NOMO-1 treated with DMSO at 0.1 percent for 48 hours (cell line): ENCODE results near the gene CHRNB1.
"Not testable (repeated sequence)": the region's sequence is repeated elsewhere in the genome, so short reads cannot be mapped to it uniquely, and the experiment has no call there.

Experiments
- DNase-seq: peaks from one replicate; lab custom pipeline; 2025; ENCODE audit not compliant: unreplicated experiment; lab: John Stamatoyannopoulos, UW

CHRNB1 gene

DNA sequence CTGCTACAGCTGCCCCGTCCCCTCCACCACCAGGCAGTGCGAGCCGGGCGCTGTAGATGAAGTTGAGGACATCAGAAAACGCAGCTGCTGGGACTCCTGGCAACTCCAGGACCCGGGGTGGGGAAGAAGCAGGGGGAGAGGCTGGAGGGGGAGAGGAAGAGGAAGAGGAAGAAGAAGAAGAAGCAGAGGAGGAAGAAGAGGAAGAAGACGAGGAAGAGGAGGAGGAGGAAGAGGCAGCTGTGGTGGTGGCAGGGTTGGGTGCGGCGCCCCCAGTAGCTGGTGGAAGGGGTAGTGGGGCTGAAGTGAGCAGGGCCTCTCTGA, 21.4 kb downstream of the CHRNB1 start:
- DNase-seq = no peak

DNA sequence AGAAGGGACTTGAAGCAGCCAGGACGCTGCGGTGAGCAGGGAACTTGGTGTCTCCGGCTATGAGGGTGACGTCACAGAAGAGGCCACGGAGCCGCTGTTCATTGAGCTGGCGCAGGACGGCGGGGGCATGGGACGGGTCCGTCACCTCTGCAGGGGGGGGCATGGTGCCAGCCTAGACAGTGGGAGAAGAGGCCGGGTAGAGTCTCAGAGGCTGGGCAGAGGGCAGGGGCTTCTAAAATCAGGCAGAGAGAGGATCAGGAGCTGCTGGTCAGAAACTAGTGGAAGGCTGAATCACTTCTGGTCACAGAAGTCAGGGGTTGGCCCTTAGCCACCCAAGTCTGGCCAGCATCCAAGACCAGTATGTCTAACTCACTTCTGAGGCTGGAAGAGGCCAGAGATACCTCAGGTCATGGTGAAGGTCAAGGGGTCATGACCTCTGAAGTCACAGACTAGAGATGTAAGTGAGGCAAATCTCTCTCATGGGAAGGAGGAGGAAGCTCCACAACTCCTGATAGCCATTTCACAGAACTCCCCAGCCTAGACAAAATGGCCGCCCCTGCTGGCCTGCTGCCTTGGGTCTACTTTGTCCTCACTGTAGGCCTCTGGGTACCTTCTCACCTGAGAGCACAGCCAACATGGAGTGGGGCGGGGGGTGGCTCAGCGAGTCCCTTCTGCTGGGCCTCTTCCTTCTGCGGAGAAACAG, 21.9 kb downstream of the CHRNB1 start:
- DNase-seq = no peak

DNA sequence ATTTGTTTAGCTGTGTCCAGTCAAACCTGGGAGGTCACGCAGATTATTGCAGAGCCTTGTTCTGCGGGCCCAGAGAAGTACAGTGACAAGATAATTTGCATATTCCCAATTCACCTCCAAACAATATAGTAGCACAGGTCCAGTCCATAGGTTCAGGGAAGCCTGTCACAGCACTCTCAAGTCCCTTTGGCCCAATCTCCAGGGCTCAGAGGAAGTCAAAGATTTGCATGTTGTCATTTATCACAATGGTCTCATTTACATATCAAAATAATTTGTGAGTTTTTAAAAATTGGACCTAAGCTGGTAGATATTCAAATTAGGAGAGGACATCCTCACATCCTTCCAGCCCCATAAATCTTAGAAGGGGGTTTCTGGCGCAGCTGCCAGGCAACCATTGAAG, 22.6 kb downstream of the CHRNB1 start:
- DNase-seq = no peak

DNA sequence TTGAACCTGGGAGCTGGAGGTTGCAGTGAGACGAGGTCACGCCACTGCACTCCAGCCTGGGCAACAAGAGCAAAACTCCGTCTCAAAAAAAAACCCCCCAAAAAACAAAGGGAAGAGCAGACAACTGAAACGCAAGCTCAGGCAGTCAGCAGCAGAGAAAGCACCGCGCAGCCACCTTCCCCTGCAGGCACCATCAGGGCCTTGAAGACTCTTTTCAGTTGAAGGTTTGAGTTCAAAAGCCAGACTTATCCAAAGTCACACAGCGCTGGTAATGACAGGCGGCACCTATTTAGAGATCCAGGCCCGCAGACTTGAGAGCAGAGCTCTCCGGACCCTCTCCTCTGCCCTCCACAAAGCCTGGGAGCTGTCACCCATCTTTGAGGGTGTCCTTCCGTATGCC, 23.4 kb downstream of the CHRNB1 start:
- DNase-seq = no peak

DNA sequence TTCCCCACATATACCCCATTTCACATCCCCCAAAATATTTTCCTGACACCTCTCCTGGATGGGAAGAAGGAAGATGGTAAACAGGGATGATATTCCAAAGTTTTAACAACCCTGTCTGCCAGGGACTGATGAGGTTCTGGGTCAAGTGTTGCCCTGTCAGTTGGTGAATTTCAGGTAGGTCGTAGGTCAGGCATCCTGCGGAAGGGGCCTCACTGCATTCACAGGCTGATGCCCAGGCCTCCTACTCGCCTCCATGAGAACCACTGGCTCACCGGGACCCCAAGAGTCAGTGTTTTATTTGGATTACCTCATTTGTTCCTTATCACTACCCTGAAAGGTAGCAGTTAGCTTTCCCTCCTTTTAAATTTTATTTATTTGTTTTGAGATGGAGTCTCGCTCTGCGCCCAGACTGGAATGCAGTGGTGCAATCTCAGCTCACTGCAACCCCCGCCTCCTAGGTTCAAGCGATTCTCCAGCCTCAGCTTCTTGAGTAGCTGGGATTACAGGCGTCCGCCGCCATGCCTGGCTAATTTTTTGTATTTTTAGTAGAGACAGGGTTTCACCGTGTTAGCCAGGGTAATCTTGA, 24.0 kb downstream of the CHRNB1 start:
- DNase-seq = no peak

DNA sequence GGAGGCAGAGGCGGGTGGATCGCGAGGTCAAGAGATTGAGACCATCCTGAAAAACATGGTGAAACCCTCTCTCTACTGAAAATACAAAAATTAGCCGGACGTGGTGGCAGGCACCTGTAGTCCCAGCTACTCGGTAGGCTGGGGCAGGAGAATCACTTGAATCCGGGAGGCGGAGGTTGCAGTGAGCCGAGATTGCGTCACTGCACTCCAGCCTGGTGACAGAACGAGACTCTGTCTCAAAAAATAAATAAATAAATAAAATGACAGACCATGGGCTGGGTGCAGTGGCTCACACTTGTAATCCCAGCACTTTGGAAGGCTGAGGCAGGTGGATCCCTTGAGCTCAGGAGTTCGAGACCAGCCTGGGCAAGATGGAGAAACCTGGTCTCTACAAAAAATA, 25.0 kb downstream of the CHRNB1 start:
- DNase-seq = not testable (repeated sequence)

DNA sequence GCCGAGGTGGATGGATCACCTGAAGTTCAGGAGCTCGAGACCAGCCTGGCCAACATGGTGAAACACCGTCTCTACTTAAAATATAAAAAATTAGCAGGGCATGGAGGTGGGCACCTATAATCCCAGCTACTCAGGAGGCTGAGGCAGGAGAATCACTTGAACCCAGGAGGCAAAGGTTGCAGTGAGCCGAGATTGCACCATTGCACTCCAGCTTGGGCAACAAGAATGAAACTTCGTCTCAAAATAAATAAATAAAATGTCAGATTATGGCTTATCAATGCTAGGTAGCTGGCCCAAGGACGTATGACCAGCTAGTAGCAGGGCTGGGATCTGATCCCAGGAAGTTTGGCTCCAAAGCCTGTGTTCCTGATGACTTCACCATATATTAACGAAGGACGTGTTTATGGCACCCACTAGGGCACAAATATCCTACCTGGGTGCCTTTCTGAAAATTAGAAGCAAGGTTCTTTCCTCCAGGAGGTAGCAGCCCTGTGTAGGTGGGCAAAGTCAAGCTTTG, 25.7 kb downstream of the CHRNB1 start:
- DNase-seq = not testable (repeated sequence)

DNA sequence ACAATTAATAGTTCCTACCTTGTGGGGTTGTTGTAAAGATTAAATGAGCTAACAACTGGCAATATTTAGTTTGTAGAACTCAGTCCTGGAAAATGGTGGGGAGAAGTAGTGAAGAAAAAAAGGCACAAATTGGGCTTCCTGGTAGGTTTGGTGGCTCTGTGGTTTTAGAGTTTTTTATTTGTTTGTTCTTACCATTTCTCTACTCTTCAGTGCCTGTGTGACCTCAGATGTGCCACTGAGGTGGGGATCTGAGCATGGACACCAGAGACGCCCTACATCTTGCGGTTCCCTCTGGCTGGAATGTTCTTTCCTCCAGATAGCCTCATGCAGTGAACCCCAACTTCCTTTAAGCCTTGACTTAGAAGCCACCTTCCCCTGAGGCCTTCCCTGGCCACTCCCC, 26.9 kb downstream of the CHRNB1 start:
- DNase-seq = no peak

DNA sequence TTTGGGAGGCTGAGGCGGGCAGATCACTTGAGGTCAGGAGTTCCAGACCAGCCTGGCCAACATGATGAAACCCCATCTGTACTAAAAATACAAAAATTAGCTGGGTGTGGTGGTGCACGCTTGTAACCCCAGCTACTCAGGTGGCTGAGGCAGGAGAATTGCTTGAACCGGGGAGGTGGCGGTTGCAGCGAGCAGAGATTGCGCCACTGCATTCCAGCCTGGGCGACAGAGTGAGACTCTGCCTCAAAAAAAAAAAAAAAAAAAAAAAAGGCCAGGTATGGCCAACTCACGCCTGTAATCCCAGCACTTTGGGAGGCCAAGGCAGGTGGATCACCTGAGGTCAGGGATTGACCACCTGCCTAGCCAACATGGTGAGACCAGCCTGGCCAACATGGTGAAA, 29.9 kb downstream of the CHRNB1 start:
- not testable (repeated sequence) for DNase-seq

DNA sequence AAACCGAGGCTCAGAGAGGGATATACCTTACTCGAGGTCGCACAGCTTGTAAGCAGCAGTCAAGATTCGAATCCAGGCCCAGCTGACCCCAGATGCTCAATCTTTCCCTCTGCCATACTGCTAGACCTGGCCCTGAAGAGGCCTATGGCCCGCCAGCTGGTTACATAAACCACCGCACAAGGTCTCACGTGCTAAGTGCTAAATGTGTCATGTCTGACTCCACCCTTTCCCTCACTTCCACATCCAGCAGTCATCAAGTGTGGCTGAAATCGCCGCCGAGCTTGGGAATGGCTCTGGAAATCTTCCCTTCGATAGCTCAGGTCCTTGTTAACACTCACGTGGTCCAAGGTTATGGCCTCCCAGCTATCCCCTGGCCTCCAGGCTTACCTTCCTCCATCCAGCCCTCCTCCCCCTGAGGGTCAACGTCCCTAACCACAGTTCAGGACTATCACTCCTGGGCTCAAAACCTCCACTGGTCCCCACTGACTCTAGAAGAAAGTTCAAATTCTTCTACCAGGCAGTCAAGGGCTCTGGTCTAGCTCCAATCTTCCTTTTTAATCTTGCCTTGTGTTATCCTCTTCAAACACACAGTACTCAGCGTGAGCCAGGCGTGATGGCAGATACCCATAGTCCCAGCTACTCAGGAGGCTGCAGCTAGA, 31.0 kb downstream of the CHRNB1 start:
- DNase-seq = peak; percentile 49

DNA sequence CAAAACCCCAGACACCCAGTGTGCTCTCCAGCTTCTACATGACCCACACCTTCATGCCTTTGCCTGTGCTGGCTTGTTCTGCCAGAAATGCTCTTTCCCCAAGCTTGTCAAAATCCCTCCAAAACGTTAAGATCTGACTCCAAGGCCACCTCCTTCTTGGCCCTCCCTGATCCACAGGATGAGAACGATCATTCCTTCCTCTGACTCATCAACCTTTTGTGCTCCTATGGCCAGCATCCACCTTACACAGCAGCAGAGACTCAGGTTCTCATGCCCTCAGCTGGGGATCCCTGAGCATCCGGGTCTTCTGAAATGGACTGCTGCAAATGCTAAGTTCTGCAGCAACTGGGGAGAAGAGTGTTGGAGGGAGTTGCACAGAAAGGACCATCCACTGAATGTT, 31.6 kb downstream of the CHRNB1 start:
- DNase-seq = no peak

DNA sequence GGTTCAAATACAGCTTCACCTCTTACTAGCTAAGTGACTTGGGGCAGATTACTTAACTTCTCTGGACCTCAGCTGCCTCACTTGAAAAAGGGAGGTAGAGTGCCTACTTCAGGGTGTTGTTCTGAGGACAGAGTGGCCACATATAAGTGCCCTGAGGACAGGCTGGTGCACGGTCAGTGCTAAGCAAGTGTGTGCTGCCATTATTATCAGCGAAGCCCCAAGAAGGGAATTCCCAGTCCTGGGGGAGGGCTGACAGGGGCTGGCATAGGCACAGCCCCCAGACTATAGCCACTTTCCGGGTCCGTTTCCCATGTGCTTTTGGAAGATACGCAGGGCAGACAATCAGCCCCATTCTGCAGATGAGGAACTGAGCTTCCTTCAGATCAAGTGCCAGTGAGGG, 32.1 kb downstream of the CHRNB1 start:
- DNase-seq = no peak

DNA sequence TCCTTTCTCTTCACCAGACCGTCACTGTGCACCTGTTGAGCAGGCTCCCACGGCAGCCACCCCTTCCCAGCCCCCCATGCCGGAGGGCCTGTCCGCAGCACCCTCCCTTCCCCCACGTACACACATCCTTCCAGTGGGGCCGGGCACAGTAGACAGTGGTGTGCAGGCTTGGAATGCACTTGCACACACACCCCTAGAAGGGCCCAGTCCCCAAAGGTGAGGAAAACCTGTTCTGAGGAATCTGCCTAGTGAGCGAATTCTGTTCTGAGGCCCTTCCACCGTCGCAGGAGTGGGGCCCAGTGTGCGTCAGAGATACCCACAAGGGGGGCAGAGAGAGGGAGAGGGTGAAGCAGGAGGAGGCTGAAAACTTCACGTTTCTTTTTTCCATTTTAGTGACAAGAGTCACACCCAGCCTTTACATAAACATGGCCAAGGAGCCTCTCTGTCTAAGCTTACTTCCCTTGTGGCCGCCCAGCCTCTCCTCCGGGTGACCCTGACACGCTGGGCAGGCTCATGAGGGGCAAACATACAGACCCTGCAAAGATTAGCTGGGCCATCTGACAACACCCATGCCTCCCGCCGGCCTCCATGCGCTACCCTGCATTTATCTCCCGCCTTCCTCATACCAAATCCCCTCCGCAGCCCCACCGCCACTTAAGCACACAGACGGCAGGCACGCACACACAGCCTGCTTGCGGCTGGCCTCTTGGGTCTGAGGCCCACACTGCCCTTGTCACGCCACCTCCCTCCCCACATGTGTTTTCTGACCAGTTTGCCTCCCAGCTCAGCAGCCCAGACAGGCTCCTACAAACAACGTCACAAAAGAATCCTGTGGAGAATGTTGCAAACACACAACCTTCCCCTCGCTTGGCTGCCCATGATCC, 32.8 kb downstream of the CHRNB1 start:
- peak; percentile 29 for DNase-seq

DNA sequence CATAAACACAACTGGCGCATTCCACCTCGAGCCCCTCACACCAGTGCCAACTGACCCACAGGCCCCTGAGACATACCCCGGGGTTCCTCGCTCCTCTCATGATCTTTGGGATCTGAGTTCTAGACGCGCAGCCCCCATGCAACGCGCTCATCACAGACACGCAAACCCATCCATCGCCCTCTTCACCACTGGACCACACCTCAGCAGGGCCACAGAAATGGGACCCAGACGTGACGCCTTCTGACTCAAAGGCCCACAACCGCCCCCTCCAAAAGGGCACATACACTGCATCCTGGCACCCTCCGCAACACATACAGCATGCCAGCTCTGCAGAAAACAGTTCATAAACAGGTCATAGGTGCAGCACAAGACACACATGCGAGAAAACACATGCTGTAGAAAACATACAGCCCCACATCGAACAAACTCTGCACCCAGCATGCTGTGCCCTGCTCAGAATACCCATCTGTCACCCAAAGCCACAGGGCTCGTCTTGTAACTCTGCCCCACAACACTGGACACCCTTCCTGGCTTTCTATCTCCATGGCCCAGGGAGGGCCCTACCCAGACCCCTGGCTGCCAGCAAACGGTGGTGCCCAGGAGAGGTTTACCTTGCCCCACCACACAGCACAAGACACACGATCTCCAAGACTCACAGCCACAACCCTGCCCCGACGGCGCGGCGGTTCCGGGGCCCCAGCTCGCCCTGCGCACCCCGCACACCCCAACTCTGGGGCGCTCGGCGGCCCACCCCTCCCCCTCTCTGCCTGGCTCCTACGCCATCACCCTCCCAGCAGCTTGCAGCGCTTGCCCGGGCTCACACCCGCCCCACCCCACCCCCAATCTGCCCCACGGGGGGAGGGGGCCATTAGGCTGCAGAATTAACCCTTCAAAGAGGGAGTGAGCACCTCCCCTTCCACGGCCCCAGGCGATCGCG, 33.7 kb downstream of the CHRNB1 start:
- no peak for DNase-seq

DNA sequence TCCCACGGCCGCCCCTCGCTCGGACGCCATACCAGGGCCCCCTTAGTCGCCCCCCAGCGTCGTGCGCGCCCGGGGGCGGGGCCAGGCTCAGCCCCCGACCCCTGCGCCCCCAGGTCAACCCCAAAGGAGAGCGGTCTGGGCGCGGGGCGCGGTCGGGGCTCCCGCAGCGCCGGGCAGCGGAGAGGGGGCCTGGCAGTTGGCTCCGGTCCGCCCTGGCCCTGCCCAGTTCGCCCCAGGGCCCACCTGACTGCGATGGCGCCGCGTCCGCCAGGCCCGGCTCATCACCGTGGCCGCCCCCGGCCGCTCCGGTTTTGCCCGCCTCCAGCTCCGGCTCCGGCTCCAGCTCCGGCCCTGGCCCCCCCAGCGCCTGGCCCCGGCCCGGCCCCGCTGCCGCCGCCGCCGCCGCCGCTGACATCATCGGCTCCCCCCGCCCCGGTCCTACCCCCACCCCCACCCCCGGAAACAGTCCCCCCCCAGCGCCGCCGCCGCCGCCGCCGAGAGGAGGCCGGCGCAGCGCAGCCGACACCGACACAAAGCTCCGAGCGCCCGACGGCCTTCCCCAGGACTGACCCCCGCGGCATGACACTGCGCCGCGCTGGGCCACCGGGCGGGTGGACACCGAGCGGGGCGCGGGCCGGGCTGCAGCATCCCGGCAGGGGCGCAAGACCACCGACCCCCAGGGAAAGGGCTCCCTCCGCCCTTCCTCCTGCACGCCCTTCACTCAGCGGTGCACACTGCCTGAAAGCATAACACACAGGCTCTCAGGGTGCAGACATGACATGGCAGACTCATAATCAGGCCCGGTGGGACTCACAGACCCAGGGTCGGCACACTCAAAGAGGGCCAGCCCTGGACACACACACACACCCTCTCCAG, 34.6 kb downstream of the CHRNB1 start, which contains the start of gene ZBTB4:
Gene ZBTB4 (minus strand): TSS at position 419 of the 876 bp plus-strand sequence. CDS start 12,830 bp downstream, outside the sequence.
- no peak for DNase-seq

DNA sequence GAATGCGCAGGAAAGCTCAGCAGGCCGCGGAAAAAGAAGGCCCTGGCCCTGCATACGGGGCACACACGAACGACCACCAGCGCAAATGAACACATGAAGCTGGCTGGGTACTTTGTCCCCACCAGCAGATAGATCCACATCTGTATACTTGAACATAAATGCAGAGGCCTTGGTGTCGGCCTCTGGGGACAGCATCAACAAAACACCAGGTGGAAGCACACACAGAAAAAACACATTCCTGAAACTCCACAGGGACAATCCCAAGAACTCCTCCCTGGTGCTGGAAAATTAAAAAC, 35.2 kb downstream of the CHRNB1 start:
- DNase-seq = no peak

DNA sequence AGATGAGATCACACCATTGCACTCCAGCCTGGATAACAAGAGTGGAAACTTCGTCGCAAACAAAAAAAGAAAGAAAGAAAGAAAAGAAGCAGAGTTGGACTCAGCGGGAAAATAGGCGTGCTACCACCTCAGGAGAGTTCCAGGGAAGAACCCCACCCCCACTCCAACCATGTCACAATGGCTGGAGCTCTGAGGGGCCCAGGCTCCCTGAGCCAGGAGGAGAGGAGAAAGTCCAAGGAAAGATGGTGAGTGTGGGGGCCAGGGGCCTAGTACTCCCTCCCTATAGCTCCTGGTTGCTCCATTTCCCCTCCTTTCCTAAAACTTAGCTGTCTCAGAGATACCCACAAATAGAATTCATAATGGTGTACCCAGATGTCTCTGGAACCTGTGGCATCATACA, 36.4 kb downstream of the CHRNB1 start, which contains the start of gene SLC35G6:
Gene SLC35G6 (plus strand): TSS at position 172 of the 400 bp plus-strand sequence. CDS start 71 bp downstream, at position 243.
- DNase-seq = not testable (repeated sequence)

DNA sequence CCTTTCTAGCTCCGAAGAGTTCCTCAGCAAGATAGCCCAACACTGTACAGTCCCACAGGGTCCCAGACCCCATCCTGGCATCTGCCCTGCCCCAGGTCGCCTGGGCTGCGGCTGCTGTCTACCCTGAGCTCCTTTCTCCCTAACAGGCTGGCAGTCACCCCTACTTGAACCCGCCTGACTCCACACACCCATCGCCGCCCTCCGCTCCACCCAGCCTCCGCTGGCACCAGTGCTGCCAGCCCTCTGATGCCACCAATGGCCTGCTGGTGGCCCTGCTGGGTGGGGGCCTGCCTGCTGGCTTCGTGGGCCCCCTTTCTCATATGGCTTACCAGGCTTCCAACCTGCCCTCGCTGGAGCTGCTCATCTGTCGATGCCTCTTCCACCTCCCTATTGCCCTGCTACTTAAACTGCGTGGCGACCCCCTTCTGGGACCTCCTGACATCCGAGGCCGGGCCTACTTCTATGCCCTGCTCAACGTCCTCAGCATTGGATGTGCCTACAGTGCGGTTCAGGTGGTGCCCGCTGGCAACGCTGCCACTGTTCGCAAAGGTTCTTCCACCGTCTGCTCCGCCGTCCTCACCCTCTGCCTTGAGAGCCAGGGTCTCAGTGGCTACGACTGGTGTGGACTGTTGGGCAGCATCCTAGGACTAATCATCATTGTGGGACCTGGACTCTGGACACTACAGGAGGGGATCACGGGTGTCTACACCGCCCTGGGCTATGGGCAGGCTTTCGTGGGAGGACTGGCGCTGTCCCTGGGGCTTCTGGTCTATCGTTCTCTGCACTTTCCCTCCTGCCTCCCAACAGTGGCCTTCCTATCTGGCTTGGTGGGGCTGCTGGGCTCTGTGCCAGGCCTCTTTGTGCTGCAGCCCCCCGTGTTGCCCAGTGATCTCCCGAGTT, 37.2 kb downstream of the CHRNB1 start:
- DNase-seq = not testable (repeated sequence)
